ENCODE results near the gene SLC25A1.

The SLC25A1 gene

DNA sequence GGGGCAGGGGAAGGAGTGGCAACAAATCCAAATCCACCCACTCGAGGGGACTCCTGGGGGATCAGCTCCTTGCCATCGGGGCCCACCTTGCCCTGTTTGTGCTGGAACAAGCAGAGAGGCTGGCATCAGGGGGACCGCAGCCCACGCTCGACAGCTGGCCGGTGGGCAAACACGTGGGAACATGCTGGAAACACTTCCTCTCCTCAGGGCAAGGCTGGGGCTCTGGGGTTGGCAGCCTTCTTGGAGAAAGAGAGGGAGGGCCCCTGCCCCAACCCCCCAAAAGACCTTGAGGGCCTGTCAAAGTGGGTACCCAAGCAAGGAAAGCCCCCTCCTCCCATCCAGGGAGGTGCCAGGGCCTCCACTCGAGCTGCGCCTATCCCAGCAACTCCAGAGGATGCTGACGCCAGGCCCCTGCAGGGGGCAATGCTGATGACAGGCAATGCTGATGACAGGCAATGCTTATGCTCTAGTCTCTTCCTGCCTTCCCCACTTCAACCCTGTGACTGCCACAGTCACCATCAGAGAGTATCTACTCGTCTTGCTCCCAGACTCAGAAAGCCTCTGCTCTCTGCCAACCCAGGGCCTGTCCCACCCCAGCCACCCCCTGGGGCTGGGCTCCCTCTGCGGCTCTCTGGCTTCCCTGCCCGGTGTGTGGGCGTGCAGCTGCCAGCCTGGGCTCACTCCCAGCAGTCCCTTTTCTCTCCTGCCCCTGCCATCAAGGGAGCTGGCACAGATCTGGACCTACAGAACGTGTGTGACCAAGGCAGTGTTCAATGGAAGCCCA lies 40.1 kb downstream of the SLC25A1 start:
- TF ChIP-seq, protein P1, sequence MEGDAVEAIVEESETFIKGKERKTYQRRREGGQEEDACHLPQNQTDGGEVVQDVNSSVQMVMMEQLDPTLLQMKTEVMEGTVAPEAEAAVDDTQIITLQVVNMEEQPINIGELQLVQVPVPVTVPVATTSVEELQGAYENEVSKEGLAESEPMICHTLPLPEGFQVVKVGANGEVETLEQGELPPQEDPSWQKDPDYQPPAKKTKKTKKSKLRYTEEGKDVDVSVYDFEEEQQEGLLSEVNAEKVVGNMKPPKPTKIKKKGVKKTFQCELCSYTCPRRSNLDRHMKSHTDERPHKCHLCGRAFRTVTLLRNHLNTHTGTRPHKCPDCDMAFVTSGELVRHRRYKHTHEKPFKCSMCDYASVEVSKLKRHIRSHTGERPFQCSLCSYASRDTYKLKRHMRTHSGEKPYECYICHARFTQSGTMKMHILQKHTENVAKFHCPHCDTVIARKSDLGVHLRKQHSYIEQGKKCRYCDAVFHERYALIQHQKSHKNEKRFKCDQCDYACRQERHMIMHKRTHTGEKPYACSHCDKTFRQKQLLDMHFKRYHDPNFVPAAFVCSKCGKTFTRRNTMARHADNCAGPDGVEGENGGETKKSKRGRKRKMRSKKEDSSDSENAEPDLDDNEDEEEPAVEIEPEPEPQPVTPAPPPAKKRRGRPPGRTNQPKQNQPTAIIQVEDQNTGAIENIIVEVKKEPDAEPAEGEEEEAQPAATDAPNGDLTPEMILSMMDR (conservative IDR thresholded peaks at IDR 0.05; ENCODE audit: control insufficient read depth, insufficient read depth, low read depth, low read length): no peak
- DNase-seq (ENCODE audit: low read depth): no peak
- H3K4me3 ChIP-seq (ENCODE audit: control insufficient read depth, low read depth, low read length): no peak overlapping the region

DNA sequence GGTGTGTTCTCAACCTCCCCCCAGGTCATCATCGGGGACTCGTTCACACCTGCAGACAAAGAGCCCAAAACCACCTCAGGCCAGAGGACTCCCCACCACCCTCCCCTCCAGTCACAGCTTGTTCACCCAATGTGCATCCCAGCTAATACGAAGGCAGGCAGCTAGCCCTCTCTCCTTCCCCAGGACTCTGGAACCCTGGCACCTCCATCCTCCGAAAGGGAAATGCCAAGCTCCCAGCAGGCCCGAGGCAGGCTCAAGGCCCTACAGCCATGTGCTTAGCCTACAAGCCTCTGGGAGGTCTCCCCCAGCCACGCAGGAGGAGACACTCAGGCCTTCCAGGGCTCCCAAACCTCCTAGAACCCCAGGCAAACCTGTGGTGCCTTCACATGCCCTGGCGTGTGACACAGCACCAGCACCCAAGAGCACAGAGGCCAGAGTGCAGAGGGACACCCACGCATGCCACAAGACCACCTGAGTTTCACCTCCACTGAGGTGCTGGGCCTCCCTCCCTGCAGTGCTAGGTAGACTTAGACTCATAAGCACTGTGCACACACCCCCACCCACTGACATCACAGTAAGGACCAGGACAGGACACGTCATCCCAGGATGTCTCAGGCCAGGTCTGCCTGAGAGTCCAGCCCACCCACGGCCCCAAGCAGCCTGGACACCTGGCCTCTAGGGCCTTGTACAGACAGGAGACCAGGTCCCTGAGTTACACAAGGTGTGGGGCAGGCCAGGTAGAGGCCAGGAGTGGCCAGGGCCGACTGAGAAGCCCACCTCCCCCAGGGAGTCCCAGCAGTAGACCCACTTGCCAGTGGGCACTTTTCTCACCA lies 40.9 kb downstream of the SLC25A1 start:
- TF ChIP-seq, protein P1 (conservative IDR thresholded peaks at IDR 0.05; ENCODE audit: control insufficient read depth, insufficient read depth, low read depth, low read length): no peak
- H3K4me3 ChIP-seq (ENCODE audit: control insufficient read depth, low read depth, low read length): no peak overlapping the region
- no peak for DNase-seq (ENCODE audit: low read depth)

DNA sequence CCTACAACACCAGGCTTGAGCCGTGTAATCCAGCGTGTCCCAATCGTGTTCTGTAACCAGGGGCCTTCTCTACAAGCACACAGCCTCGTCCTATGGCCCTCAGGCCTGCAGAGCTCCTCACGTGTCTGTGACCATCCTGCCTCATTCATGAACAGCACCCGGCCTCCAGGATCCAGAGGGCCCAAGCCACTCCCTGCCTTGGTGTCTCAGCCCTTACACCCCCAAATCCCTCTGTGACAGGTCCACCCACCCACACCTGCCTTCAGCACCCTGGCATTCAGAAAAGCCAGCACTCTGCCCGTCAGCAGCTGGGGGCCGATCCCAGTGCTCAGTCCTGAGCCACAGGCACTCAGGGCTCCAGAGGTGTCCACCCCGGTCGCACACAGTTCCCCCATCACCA lies 41.6 kb downstream of the SLC25A1 start:
- no peak overlapping the region for H3K4me3 ChIP-seq (ENCODE audit: control insufficient read depth, low read depth, low read length)
- DNase-seq (ENCODE audit: low read depth): no peak
- TF ChIP-seq, protein P1 (conservative IDR thresholded peaks at IDR 0.05; ENCODE audit: control insufficient read depth, insufficient read depth, low read depth, low read length): no peak

DNA sequence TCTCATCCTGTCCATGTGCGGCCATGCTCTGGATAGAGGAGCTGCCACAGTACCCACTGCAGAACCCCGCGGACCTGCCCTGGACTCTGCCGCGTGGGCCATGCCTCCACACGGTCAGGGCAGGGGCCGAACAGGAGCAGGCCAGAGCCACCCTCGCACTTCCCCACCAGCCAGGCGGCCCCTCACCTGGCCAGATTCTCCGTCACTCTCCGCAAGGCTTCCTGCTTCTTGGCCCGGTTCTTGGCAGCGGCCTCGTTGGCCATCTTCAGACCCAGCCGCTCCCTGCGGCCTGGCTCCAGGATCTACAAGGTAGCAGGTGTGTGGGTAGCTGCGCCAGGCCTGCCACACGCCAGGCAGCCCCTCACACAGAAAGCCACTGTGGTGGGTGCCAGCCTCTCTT lies 43.7 kb downstream of the SLC25A1 start:
- no peak overlapping the region for H3K4me3 ChIP-seq (ENCODE audit: control insufficient read depth, low read depth, low read length)
- DNase-seq (ENCODE audit: low read depth): no peak
- TF ChIP-seq, protein P1 (conservative IDR thresholded peaks at IDR 0.05; ENCODE audit: control insufficient read depth, insufficient read depth, low read depth, low read length): no peak

DNA sequence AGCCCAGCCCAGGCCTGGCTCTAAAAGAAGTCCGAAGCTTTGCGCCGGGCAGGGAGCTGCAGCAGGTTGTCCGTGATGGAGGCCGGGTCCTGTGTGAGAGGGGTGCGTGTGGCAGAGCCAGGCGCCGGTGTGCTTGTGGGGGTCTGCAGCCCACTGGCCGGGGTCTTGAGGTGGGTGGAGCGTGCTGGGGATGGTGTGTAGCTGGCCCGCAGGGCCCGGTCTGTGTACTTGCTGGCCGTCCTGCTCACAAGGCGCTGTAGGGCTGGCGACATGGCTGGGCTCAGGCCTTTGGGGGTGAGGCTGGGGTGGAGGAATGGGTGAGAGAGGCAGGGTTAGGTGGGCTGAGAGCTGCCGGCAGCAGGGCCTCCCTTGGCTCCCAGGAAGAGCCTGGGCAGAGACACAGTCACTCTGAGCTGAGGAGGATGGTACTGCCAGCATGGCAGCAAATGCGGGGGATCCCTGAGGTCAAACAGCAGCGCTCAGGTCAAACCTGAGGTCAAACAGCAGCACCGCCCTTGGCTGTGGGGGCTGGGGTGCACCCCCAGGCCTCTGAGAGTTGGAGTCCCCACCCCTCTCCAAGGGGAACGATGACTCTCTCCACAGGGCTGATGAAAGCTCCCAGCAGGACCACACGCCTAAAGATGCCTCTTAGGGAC lies 44.2 kb downstream of the SLC25A1 start:
- no peak for DNase-seq (ENCODE audit: low read depth)
- H3K4me3 ChIP-seq (ENCODE audit: control insufficient read depth, low read depth, low read length): no peak overlapping the region
- TF ChIP-seq, protein P1 (conservative IDR thresholded peaks at IDR 0.05; ENCODE audit: control insufficient read depth, insufficient read depth, low read depth, low read length): no peak

DNA sequence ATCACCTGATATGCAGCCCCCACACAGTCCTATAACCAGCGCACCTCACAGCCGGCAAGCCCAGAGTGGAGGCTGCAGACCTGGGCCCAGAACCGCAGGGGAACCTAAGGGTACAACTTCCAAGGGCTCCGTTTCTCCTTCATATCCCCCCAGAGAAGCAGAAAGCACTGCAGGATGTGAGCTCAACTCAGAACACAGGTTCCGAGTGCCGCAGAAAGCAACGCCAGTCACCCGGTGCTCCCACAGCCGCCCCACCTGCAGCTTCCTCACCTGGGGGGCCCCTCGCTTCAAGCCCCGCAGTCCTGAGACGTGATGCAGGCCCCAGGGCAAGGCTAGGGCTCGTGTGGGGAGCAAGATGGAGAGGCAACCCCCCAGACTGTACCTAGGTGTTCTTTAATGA lies 45.0 kb downstream of the SLC25A1 start:
- no peak overlapping the region for H3K4me3 ChIP-seq (ENCODE audit: control insufficient read depth, low read depth, low read length)
- TF ChIP-seq, protein P1 (conservative IDR thresholded peaks at IDR 0.05; ENCODE audit: control insufficient read depth, insufficient read depth, low read depth, low read length): no peak
- no peak for DNase-seq (ENCODE audit: low read depth)

Data from fibroblast of mammary gland (primary cell).